H1 (cell line): ENCODE measurements around the gene ASIC1. TPM values are rescaled to one million over a fixed set of nuclear protein-coding genes. Genes with fewer than 3 reads are reported as not detected.

Source experiments
- CTCF ChIA-PET: fragments of 300-600 bp; sonication (Branson Sonifier 250); formaldehyde crosslinking; loops from one replicate; lab custom pipeline; 2021; ENCODE audit not compliant: partially characterized antibody; lab: Charles Lee
- POLR2A ChIA-PET: fragments of 300-600 bp; sonication (Branson Sonifier 250); formaldehyde crosslinking; loops from one replicate; lab custom pipeline; 2021; ENCODE audit warnings: inconsistent platforms; ENCODE audit not compliant: partially characterized antibody; lab: Charles Lee
- DNase-seq, 2 experiments: peaks; one replicate each; pipeline versions ENCODE4 v3.0.0 to v3.0.0-alpha.2; 2010 to 2022; ENCODE audit warnings: low spot score in 2 of 2, low read depth in 1 of 2, mixed read lengths in 1 of 2
- FAIRE-seq: peaks from 2 replicates; lab custom pipeline; 2011; peaks lifted over from hg19 to GRCh38; lab: Jason Lieb, UNC
- H2AFZ ChIP-seq: 2 replicates; pipeline ENCODE4 v1.8.1; 2012; ENCODE audit warnings: low read length, inconsistent platforms
- H2AK5ac ChIP-seq: 2 replicates; pipeline ENCODE4 v1.6.1; 2013; ENCODE audit warnings: low read depth, low read length
- H2BK120ac ChIP-seq: replicated peaks from 2 replicates; pipeline ENCODE3; 2013; ENCODE audit warnings: low read depth, low read length, inconsistent platforms
- H2BK12ac ChIP-seq: 2 replicates; pipeline ENCODE4 v1.6.1; 2013; ENCODE audit warnings: low read depth, low read length
- H2BK15ac ChIP-seq: 2 replicates; pipeline ENCODE4 v1.6.1; 2013; ENCODE audit warnings: low read length
- H2BK20ac ChIP-seq: 2 replicates; pipeline ENCODE4 v1.6.1; 2013; ENCODE audit warnings: low read length
- H2BK5ac ChIP-seq: 2 replicates; pipeline ENCODE4 v1.6.1; 2013; ENCODE audit warnings: low read depth, low read length
- H3K14ac ChIP-seq: 2 replicates; pipeline ENCODE4 v1.6.1; 2013; ENCODE audit warnings: inconsistent platforms; ENCODE audit not compliant: insufficient read length
- H3K18ac ChIP-seq: 2 replicates; pipeline ENCODE4 v1.6.1; 2013; ENCODE audit warnings: low read length; ENCODE audit errors: extremely low read depth
- H3K23ac ChIP-seq: 2 replicates; pipeline ENCODE4 v1.6.1; 2013; ENCODE audit warnings: inconsistent platforms; ENCODE audit not compliant: insufficient read length
- H3K23me2 ChIP-seq: 2 replicates; pipeline ENCODE4 v1.6.1; 2013; ENCODE audit warnings: low read depth, low read length
- H3K27ac ChIP-seq: 2 replicates; pipeline ENCODE4 v1.6.1; 2011; ENCODE audit warnings: low read depth, low read length, inconsistent platforms
- H3K27me3 ChIP-seq, 4 experiments: replicated peaks in 1 of 4; 1 replicate in 1 of 4; 2 replicates in 3 of 4; pipeline versions ENCODE4 v1.6.1 to v1.8.1; 2011 to 2013; ENCODE audit warnings: low read length in 3 of 4, mild to moderate bottlenecking in 3 of 4, inconsistent platforms in 2 of 4, mixed read lengths in 2 of 4, moderate library complexity in 1 of 4; ENCODE audit not compliant: control insufficient read depth in 3 of 4, insufficient read depth in 3 of 4; ENCODE audit errors: extremely low read depth in 1 of 4
- H3K36me3 ChIP-seq, 4 experiments: 2 replicates each; pipeline versions ENCODE4 v1.6.1 to v1.8.1; 2011 to 2013; ENCODE audit warnings: mild to moderate bottlenecking in 4 of 4, low read length in 3 of 4, moderate library complexity in 2 of 4, control low read depth in 1 of 4, inconsistent platforms in 1 of 4; ENCODE audit not compliant: insufficient read depth in 4 of 4, control insufficient read depth in 2 of 4
- H3K4ac ChIP-seq: replicated peaks from 2 replicates; pipeline ENCODE3; 2013; ENCODE audit warnings: low read length, low read depth, mixed read lengths, inconsistent platforms; ENCODE audit not compliant: insufficient read length
- H3K4me1 ChIP-seq, 4 experiments: replicated peaks in 1 of 4; 1 replicate in 1 of 4; 2 replicates in 3 of 4; pipeline versions ENCODE4 v1.6.1 to v1.8.1; 2011 to 2013; ENCODE audit warnings: low read length in 3 of 4, inconsistent platforms in 2 of 4, mixed read lengths in 1 of 4; ENCODE audit not compliant: insufficient read depth in 4 of 4, control insufficient read depth in 3 of 4
- H3K4me2 ChIP-seq, 2 experiments: 2 replicates each; pipeline versions ENCODE4 v1.6.1 to v1.8.1; 2011 to 2013; ENCODE audit warnings: low read depth in 2 of 2, low read length in 2 of 2, control low read depth in 1 of 2, inconsistent platforms in 1 of 2, mild to moderate bottlenecking in 1 of 2; ENCODE audit not compliant: insufficient read depth in 1 of 2
- H3K4me3 ChIP-seq, 4 experiments: fragments of 200-600, 300-600 bp in 1 of 4; sonication (generic), shearing (Covaris generic), sonication (Bioruptor Twin) in 1 of 4; 2 replicates each; pipeline versions ENCODE4 v1.5.1 to v1.8.1; 2011 to 2016; ENCODE audit warnings: low read length in 4 of 4, low read depth in 3 of 4, control low read depth in 2 of 4, inconsistent platforms in 2 of 4, mild to moderate bottlenecking in 2 of 4, mixed read lengths in 1 of 4, moderate library complexity in 1 of 4; ENCODE audit not compliant: insufficient read depth in 2 of 4; ENCODE audit errors: extremely low read depth in 1 of 4
- H3K56ac ChIP-seq: replicated peaks from 2 replicates; pipeline ENCODE3; 2013; ENCODE audit warnings: low read depth, mild to moderate bottlenecking, mixed read lengths, low read length, inconsistent platforms; ENCODE audit not compliant: insufficient read length
- H3K79me1 ChIP-seq: 2 replicates; pipeline ENCODE4 v1.6.1; 2013; ENCODE audit warnings: low read depth, low read length, control low read depth
- H3K79me2 ChIP-seq, 2 experiments: 2 replicates each; pipeline versions ENCODE4 v1.6.1 to v1.8.1; 2012 to 2013; ENCODE audit warnings: low read length in 2 of 2, mild to moderate bottlenecking in 2 of 2, inconsistent platforms in 1 of 2; ENCODE audit not compliant: insufficient read depth in 2 of 2, control insufficient read depth in 1 of 2
- H3K9ac ChIP-seq, 4 experiments: replicated peaks in 1 of 4; 1 replicate in 1 of 4; 2 replicates in 3 of 4; pipeline versions ENCODE4 v1.6.1 to v1.8.1; 2011 to 2013; ENCODE audit warnings: low read depth in 3 of 4, low read length in 3 of 4, control low read depth in 2 of 4, mild to moderate bottlenecking in 2 of 4, moderate library complexity in 2 of 4, inconsistent platforms in 1 of 4; ENCODE audit errors: extremely low read depth in 1 of 4
- H3K9me3 ChIP-seq, 2 experiments: 2 replicates each; pipeline versions ENCODE4 v1.6.1 to v1.8.1; 2012 to 2013; ENCODE audit warnings: mild to moderate bottlenecking in 2 of 2, moderate library complexity in 2 of 2, control low read depth in 1 of 2, inconsistent platforms in 1 of 2, low read depth in 1 of 2, low read length in 1 of 2, mixed read lengths in 1 of 2; ENCODE audit not compliant: insufficient read depth in 2 of 2
- H4K20me1 ChIP-seq, 2 experiments: replicated peaks in 1 of 2; 2 replicates each; pipeline versions ENCODE3 to v1.8.1; 2011 to 2013; ENCODE audit warnings: inconsistent platforms in 2 of 2, low read length in 2 of 2, mild to moderate bottlenecking in 1 of 2; ENCODE audit not compliant: insufficient read depth in 2 of 2, control insufficient read depth in 1 of 2
- H4K5ac ChIP-seq: 2 replicates; pipeline ENCODE4 v1.6.1; 2013; ENCODE audit warnings: low read length, low read depth, mixed read lengths, inconsistent platforms; ENCODE audit not compliant: insufficient read length
- H4K8ac ChIP-seq: 2 replicates; pipeline ENCODE4 v1.8.0; 2013; ENCODE audit warnings: mild to moderate bottlenecking, moderate library complexity, low read length, inconsistent platforms; ENCODE audit not compliant: insufficient read depth; ENCODE audit errors: extremely low read depth
- H4K91ac ChIP-seq: replicated peaks from 2 replicates; pipeline ENCODE3; 2013; ENCODE audit warnings: low read length, mixed read lengths, inconsistent platforms; ENCODE audit not compliant: insufficient read length
- ATF2 ChIP-seq: IDR thresholded peaks from 2 replicates; pipeline ENCODE4 v1.6.1; 2012; ENCODE audit warnings: low read length, inconsistent platforms
- KDM5A ChIP-seq: fragments of 200-600 bp; IDR thresholded peaks from 2 replicates; pipeline ENCODE4 v1.7.1; 2012; ENCODE audit warnings: mild to moderate bottlenecking, low read length, inconsistent platforms, mixed read lengths
- NRF1 ChIP-seq: IDR thresholded peaks from 2 replicates; pipeline ENCODE4 v1.6.1; 2011; ENCODE audit warnings: mild to moderate bottlenecking, low read depth, low read length, improper control_type of control experiment
- TAF7 ChIP-seq: optimal IDR thresholded peaks from 2 replicates; pipeline ENCODE3; 2011; ENCODE audit warnings: low read depth, mild to moderate bottlenecking, inconsistent platforms, low read length, moderate library complexity, borderline replicate concordance
- WGBS, 2 experiments: shearing (Covaris generic) in 1 of 2; methylation state at CpG; one replicate each; pipeline versions ENCODE4 v1.1.6 to v1.1.7; 2013 to 2015; ENCODE audit warnings: low lambda C conversion rate in 2 of 2, mixed read lengths in 2 of 2, inconsistent platforms in 1 of 2, low coverage in 1 of 2, missing lambda C conversion rate in 1 of 2; ENCODE audit not compliant: insufficient replicate concordance in 2 of 2, insufficient coverage in 1 of 2, insufficient read length in 1 of 2; ENCODE audit errors: extremely low coverage in 1 of 2, missing lambda C conversion rate in 1 of 2; 5-methylcytosine and 5-hydroxymethylcytosine counted together
- polyA plus RNA-seq, 7 experiments: library from polyadenylated mRNA; depleted of rRNA in 3 of 7; stranded (reverse) in 5 of 7; unstranded in 2 of 7; fragments of >200 nt in 5 of 7; fragments of 200-250 nt in 2 of 7; gene quantifications; 1 replicate in 5 of 7; 2 replicates in 1 of 7; 4 replicates in 1 of 7; pipeline versions ENCODE4 v1.2.1 to v1.2.3, GENCODE V29; 2011 to 2013; ENCODE audit warnings: missing spikeins in 2 of 7, mixed read lengths in 2 of 7
- total RNA-seq: library from RNA; stranded (reverse); fragmentation: NEBNext Ultra II Directional; extraction: Animal tissue kit (Norgen Biotek cat#: 25700); gene quantifications from 2 replicates; pipeline ENCODE4 v1.2.1, GENCODE V29; 2021

ASIC1 gene
- total and polyA plus RNA-seq, 2 of the 8 experiments (the other 6 are each of a cell fraction or from before 2014, with no cell fraction given): 2.4 to 4.4 TPM

GRCh38 chr12:50102131-50102531, 44.7 kb downstream of the ASIC1 start:
- no peaks in the 10 kb centered on the region for H3K23me2 ChIP-seq
- no peak overlapping the region for H4K8ac ChIP-seq
- no peak overlapping the region for H3K23ac ChIP-seq
- DNase-seq: no peak
- FAIRE-seq: no peak
- no peak overlapping the region for H2BK12ac ChIP-seq
- H2BK15ac ChIP-seq: no peak overlapping the region
- H2BK5ac ChIP-seq: no peak overlapping the region
- no peaks in the 10 kb centered on the region for H3K27me3 ChIP-seq
- POLR2A ChIA-PET: interaction anchor here (1.5 to 27.1 kb wide), 4 partner anchors 7 to 65 kb away, joined by 3 to 457 read pairs (median 232); partner anchors contain the start of genes CERS5, COX14, GPD1 and SMARCD1
- no peak overlapping the region for H3K14ac ChIP-seq
- H3K4me1 ChIP-seq: peaks cover 2 to 9% (median 6%) of the 10 kb centered on the region in 4 experiments; a peak in 5 of 7 replicates
- no peak overlapping the region for H2BK120ac ChIP-seq
- no peaks in the 10 kb centered on the region for H3K9me3 ChIP-seq
- peaks cover 0 to 9% of the 10 kb centered on the region in 2 experiments for H4K20me1 ChIP-seq
- H2BK20ac ChIP-seq: no peak overlapping the region
- H4K5ac ChIP-seq: no peak overlapping the region
- CTCF ChIA-PET: interaction anchor here (0.6 to 32.9 kb wide), 18 partner anchors 9 to 210 kb away, joined by 3 to 625 read pairs (median 6); partner anchors contain the start of genes CERS5, COX14 and SMARCD1
- H3K36me3 ChIP-seq: peaks cover 21 to 33% (median 27%) of the 10 kb centered on the region in 4 experiments
- no peak overlapping the region for H3K9ac ChIP-seq
- H3K27ac ChIP-seq: no peak overlapping the region
- no peaks in the 10 kb centered on the region for H3K79me2 ChIP-seq
- no peaks in the 10 kb centered on the region for H3K79me1 ChIP-seq
- no peak overlapping the region for H3K4me2 ChIP-seq
- H2AK5ac ChIP-seq: no peak overlapping the region
- H3K4me3 ChIP-seq: no peak overlapping the region
- no peak overlapping the region for H3K56ac ChIP-seq
- no peak overlapping the region for H3K18ac ChIP-seq
- 96% methylated on average over 2 of the region's 2 CpGs; no CpG with 5 or more reads in 1 of the 2 experiments for WGBS, 2 experiments
- H3K4ac ChIP-seq: no peak overlapping the region
- no peak overlapping the region for H4K91ac ChIP-seq
- no peak overlapping the region for H2AFZ ChIP-seq
- TF ChIP-seq TAF7 (no peak), NRF1 (no peak), ATF2 (no peak), KDM5A (no peak)
